ENCODE data around the gene PHYKPL.

- TF ChIP-seq EZH2 (IDR thresholded peaks at IDR 0.05; ENCODE audit: borderline replicate concordance, low read depth, low read length, severe bottlenecking): no peak
- TF ChIP-seq CTCF (IDR thresholded peaks at IDR 0.05; ENCODE audit: borderline replicate concordance, extremely low read depth, low read length, poor library complexity, severe bottlenecking): no peak
These were observed 5.7 kb upstream of the PHYKPL start for GRCh38 chr5:178238313-178238635.
